NCI-H1105 treated with DMSO at 0.1 percent for 48 hours (cell line): Measurements from ENCODE around the gene ADPRHL1.
"Not testable (repeated sequence)": the region's sequence is repeated elsewhere in the genome, so short reads cannot be mapped to it uniquely, and the experiment has no call there.

Experiments
- DNase-seq: peaks from one replicate; lab custom pipeline; 2025; lab: John Stamatoyannopoulos, UW

The ADPRHL1 gene

DNA sequence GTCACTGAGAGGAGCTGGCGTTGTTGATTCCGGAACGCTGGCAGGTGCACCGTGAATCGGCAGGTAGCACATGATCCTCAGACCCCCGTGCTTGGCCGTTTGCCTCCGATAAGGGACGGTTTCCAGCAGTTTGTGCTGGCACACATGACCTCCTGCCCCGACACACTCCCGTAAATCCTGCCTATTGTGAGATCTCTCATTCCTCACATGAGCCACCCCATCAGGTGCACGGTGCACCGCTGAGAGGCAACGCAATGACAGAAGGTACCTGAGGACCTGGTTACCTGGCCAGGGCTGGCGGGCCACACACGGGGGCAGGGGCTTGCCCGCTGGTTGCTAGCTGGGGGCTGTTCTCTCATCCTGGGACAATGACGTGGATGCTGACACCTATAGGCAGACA lies 2.1 kb upstream of the ADPRHL1 start:
- DNase-seq: no peak

DNA sequence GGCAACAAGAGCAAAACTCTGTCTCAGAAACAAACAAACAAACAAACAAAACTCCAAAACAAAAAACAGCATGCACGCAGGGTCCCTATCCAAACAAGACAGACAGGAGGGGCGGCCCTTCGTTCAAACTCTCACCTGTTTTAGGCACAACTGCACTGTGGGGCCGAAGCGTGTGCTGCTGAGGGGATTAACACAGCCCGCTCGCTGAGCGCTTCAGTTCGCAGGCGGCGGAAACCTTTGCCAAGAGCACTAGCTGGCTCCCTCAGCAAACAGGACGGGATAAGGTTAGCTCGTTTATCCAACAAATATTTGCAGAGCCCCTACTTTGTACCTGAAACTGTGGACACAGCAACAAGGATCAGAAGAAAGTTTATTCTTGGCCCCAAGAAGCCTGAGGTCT lies 1.6 kb upstream of the ADPRHL1 start:
- DNase-seq: no peak

DNA sequence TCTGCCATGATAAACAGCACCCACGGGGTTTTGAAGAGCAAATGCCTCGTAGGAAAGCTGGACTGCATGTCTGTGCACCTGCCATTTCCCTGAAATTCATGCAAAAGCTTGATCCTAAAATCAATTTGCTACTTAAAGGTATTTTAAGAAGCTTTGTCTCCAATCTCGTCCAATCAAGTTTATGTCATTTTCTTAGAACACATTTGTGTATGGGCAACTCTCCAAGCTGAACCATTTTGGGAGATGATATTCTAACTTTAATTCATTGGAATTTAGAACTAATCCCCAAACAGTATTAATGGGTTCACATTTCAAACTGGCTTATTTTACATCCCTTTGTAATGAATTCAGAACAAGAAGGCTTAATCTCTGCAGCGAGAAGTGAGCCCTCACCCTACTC lies 822 bp downstream of the ADPRHL1 start:
- no peak for DNase-seq

DNA sequence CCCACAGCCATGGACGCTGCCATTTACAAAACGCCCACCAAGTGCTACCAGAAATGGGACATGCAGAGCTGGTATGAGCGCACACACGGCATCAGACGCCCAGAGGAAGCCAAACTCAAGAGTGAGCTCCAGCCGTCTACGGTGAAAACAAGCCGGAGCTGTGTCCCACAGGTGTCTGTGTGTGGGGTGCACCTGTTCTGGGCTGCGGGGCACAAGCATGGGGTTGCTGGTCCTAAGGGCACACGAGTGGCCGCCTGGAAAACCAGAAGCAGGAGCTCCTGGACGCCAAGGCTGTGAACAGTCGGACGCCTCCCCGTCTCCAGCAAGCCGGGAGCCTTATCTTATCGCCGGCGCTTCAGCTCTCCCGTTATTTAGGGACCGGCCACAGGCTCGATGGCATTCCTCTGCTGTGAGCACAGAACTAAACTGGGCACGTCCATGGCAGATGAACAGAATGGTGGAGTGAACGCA lies 1.3 kb downstream of the ADPRHL1 start:
- no peak for DNase-seq

DNA sequence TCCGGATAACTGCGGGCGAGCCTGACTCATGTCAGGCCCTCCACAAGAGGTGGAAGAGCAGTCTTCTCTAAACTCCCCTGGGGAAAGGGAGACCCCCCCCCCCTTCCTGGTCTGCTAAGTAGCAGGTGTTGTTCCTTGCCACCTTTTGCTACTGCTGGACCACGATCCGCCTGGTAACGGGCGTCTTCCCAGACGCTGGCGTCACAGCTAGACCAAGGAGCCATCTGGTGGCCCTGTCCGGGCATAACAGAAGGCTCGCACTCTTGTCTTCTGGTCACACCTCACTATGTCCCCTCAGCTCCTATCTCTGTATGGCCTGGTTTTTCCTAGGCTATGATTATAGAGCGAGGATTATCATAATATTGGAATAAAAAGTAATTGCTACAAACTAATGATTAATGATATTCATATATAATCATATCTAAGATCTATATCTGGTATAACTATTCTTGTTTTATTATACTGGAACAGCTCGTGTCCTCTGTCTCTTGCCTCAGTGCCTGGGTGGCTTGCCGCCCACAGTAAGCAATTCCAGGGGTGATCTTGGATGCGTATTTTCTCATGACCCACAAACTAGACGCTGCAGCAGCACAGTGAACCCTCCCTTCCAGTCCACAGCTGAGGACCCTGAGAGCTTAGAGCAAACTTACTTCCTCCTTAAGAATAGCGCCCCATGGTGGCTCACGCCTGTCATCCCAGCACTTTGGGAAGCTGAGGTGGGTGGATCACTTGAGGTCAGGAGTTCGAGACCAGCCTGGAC lies 2.2 kb downstream of the ADPRHL1 start:
- peak; percentile 15 for DNase-seq

DNA sequence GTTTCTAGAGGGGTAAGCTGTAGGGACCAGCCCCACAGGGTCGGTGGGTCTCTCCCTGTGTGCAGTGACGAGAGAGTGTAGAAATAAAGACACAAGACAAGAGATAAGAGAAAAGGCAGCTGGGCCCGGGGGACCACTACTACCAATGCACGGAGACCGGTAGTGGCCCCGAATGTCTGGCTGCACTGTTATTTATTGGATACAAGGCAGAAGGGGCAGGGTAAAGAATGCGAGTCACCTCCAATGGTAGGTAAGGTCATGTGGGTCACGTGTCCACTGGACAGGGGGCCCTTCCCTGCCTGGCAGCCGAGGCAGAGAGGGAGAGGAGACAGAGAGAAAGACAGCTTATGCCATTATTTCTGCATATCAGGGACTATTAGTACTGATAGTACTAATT lies 2.9 kb downstream of the ADPRHL1 start:
- DNase-seq: not testable (repeated sequence)

DNA sequence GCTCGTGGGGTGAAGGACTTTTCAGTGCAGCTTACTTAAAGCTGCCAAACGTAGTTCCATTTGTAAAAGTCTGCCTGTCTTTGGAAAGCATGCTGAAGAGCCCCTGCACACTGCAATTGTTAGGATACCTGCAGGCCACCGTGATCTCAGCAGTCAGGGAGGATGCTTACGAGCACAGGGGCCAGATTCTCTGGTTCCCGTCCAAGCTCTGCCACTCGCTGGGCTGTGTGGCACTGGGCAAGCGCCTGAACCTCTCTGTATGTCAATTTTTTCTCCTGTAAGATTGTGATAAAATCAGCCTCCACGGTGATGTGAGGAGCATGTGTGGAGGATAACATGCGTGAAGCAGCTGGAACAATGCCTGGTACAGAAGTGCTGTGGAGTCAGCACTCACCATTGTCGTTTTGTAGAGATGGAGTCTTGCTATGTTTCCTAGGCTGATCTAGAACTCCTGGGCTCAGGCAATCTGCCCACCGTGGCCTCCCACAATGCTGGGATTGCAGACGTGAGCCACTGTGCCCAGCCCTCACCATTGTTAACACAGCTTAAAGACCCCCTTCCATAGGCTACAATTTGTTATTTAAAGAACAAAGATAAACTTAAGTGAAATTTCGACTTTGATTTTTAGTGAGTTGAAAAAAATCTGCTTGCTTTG lies 3.5 kb downstream of the ADPRHL1 start:
- DNase-seq: no peak

DNA sequence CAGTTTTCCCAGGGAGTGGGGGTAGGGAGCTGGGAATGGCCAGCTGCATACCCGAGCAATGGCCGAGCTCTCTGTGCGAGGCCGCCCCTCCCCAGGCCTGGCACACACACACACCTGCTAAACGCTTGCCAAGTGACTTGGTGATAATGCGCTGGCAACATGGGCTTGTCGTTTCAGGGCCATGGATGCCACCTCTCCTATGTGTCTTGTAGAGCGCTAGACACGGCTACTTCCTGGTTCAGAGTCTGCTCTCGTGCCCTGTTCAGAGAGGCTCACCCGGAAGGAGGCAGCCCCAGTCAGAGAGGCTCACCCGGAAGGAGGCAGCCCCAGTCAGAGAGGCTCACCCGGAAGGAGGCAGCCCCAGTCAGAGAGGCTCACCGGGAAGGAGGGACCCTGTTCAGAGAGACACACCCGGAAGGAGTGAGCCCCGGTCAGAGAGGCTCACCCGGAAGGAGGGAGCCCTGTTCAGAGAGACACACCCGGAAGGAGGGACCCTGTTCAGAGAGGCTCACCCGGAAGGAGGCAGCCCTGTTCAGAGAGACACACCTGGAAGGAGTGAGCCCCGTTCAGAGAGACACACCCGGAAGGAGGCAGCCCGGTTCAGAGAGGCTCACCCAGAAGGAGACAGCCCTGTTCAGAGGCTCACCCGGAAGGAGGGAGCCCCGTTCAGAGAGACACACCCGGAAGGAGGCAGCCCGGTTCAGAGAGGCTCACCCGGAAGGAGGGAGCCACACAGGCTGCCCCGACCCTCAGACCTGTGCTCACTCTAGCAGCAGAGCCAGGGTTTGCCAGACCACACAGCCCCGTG lies 4.2 kb downstream of the ADPRHL1 start:
- peak; percentile 99 for DNase-seq

DNA sequence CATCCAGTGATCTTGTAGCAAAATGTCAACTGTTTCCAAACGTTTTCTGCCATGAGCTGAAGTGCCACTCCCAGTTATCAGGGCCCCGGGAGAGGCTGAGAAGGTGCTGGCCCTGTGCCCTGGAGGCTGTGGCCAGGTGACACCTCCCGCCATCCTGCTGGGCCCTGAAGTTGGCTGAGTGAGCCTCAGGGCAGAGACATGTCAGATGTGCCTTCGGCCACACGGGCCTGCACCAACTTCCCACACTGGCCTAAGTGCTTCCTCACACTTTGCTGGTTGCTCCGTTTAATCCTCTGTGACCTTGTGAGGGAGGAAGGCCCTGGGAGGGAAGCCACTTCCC lies 4.8 kb downstream of the ADPRHL1 start:
- DNase-seq: peak; percentile 59

DNA sequence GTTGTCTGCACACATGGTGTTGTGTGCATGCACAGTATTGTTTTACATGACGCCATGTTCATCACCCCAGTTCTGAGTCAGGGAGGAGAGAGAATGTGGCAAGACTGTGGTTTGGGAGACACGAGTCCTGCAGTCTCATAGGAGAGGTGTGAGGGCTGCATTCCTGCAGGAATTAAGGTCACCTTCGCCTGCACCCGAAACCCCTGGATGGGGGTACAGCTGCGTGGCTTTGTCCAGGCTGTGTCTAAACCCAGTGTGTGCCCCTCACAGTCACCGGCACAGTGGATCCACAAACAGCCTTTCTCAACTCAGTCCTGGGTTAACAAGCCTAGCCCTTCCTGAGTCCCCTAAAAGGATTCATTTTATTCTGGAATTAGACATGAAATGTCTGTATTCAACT lies 5.7 kb downstream of the ADPRHL1 start:
- DNase-seq: no peak

DNA sequence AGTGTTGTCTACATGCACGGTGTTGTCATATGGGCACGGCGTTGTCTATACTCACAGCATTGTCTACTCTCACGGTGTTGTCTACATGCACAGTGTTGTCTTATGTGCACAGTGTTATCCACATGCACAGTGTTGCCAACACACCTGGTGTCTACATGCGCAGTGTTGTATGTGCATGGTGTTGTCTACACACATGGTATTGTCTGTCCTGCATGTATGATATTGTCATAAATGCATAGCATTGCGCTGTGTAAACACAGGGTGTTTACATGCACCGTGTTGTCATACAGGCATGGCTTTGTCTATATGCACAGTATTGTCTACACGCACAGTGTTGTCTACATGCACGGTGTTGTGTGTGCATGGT lies 6.8 kb downstream of the ADPRHL1 start:
- no peak for DNase-seq

DNA sequence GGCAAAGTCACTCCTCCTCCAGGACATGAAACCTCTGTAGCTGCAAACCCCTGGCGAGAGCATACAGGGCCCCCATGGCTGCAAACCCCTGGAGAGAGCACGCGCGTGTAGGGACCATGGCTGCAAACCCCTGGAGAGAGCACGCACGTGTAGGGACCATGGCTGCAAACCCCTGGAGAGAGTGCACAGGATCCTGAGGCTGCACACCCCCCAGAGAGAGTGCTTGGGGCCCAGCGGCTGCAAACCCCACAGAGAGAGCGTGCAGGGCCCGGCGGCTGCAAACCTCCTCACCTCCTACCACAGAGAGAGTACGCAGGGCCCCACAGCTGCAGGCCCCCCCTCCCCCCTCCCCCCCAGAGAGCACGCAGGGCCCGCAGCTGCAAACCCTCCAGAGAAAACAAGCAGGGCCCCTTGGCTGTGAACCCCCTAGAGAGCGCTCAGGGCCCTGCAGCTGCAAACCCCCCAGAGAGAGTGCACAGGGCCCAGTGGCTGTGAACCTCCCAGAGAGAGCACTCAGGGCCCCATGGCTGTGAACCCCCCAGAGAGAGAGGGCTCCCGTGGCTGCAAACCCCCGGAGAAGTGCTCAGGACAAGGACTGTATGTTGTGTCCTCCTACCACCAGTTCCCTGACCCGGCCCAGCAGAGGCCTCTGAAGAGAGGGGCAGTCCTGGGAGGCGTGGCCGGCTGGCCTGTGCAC lies 7.3 kb downstream of the ADPRHL1 start:
- no peak for DNase-seq

DNA sequence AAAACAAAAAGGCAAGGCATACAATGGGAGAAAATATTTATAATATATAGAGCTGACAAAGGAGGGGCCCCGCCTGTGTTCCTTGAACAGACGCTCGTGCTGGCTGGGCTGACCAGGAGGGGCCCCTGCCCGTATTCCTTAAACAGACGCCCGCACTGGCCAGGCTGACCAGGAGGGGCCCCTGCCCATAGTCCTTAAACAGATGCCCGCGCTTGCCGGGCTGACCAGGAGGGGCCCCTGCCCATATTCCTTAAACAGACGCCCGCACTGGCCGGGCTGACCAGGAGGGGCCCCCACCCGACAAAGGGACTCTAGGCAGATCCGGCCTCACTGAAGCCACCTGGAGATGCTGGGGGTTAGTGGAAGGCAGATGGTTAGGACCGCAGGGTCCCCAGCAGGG lies 9.3 kb downstream of the ADPRHL1 start:
- DNase-seq: no peak

DNA sequence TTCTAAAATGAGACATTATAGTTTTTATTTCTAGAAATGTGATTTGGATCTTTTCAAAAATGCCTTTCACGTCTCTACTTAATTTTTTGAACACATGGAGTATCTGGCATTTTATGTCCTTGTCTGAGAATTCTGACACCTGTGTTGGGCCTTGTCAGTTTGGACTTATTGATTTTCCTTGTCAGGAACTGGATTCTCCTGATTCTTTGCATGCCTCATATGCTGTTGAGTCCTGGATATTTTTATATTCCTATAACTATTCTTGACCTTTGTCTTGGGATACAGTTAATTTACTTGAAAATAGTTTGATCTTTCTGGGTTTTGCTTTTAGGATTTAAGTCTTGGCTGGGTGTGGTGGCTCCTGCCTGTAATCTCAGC lies 10.3 kb downstream of the ADPRHL1 start:
- no peak for DNase-seq

DNA sequence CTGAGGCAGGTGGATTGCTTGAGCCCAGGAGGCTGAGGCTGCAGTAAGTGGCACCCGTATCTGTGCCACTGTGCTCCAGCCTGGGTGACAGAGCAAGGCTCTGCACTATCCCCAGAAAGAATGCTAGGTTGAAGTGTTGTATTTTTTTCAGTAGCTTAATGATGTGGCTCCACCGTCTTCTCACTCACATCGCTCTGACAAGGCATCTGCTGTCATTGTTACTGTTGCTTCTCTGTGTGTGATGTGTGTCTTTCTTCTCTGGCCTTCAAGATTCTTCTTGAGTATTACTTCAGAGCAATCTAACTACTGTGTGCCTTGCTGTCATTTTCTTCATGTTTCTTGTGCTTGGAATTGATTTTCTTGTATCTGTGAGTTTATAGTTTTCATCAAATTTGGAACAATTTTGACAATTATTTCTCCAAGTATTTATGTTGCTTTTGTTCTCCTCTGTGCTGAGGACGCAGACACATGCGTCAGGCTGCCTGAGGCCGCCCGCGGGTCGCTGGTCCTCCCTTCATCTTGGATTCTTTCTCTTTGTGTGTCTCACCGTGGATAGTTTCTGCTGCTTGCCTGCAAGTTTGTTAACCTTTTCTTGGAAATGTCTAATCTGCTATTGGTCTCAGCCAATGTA lies 10.8 kb downstream of the ADPRHL1 start:
- no peak for DNase-seq

DNA sequence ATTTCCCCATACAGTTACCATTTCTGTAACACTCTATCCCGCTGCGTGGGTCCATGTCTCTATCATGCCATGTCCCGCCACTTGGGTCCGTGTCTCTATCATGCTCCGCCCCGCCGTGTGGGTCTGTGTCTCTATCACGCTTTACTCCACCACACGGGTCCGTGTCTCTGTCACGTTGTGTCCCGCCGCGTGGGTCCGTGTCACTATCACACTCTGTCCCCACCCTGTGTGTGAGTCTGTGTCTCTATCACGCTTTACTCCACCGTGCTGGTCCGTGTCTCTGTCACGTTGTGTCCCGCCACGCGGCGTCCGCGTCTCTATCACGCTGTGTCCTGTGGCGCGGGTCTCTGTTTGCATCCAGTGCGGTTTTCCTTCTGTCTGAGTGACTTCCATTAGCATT lies 11.6 kb downstream of the ADPRHL1 start:
- no peak for DNase-seq

DNA sequence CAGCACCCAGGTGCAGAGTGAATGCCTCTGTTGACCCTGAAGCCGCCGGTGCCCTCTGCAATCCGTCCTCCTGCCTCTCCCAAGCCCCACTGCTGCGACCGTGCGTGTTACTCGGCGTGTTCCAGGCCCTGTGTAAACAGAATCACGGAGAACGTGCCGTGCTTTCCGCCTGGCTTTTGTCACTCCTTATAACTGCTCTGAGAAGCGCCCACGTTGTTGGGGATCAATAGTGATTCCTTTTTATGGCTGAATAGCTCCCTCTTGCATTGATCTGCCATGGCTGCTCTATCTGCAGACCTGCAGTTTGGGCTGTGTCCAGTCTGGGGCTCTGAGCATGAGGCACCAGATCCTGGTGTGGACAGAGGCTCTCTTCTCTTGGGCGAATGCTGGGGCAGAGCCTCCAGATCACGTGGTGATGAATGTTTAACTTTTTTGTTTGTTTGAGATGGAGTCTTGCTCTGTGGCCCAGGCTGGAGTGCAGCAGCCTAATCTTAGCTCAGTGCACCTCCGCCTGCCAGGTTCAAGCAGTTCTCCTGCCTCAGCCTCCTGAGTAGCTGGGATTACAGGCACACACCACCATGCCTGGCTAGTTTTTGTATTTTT lies 15.8 kb downstream of the ADPRHL1 start:
- DNase-seq: no peak

DNA sequence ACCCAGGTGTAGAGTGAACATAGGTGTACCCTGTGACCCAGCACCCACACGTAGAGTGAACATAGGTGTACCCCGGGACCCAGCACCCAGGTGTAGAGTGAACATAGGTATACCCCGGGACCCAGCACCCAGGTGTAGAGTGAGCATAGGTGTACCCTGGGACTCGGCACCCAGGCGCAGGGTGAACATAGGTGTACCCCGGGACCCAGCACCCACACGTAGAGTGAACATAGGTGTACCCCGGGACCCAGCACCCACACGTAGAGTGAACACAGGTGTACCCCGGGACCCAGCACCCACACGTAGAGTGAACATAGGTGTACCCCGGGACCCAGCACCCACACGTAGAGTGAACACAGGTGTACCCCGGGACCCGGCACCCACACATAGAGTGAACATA lies 16.4 kb downstream of the ADPRHL1 start:
- DNase-seq: not testable (repeated sequence)

DNA sequence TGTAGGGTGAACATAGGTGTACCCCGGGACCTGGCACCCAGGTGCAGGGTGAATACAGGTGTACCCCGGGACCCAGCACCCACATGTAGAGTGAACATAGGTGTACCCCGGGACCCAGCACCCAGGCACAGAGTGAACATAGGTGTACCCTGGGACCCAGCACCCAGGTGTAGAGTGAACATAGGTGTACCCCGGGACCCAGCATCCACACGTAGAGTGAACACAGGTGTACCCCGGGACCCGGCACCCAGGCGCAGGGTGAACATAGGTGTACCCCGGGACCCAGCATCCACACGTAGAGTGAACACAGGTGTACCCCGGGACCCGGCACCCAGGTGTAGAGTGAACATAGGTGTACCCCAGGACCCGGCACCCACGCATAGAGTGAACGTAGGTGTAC lies 17.4 kb downstream of the ADPRHL1 start:
- DNase-seq: not testable (repeated sequence)

DNA sequence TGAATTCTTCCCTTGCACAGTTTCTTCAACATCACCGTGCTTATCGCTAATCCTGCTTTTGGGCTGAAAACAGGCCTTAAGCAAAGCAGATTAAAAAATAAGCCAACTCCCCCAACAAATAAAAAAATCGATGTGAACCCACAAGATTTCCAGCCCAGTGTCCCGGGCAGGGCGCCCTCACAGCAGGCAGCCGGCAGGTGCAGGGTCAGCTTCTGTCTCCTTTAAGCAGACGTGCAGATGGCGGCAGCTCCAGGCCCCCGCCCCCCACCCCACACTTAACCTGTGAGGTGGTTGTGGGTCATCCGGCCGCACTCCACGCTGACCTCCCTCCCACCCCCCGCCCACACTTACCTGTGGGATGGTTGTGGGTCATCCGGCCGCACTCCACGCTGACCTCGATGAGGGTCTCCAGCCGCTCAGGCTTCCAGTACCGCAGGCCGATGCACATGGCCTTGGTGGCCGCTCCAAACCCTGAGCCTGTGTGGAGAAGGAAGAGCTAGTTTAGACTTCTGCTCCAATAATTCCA lies 19.8 kb downstream of the ADPRHL1 start:
- no peak for DNase-seq

DNA sequence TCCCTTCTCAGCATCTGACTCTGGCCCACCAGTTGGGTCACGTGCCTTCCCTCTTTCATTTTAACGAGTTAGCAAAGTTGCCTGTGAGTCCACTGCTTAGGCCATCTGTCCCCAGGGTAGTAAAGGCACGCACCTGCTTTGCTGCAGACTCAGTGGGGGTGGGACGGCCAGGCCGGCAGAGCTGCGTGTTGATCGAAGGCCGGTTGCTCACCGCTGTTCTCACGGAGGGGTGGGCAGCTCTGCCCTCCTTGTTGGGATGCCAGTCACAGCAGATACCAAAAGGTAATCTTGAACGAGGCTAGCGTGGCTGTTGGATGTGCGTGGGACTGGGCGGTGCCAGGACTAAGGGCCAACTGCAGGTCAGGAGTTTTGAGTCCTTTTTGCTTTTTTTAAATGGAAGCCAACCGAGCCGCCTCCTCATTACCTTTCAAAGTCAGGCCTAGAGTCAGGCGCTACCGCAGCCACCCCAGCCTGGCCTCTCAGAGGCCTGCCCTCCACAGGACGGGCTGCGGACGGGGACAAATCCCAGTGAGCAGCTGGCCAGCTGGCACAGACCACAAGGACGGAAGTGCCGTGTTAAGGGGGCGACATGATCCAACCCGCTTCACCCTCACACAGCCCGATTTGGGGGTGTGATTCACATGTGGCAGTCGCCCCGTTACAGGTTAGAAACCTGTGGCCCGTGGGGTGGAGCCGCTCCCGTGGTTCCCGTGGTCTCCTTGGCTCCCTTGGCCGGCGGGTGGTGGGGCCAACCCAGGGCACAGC lies 20.6 kb downstream of the ADPRHL1 start:
- no peak for DNase-seq
